ENCODE data around the gene KCNIP3.

KCNIP3 gene

DNA sequence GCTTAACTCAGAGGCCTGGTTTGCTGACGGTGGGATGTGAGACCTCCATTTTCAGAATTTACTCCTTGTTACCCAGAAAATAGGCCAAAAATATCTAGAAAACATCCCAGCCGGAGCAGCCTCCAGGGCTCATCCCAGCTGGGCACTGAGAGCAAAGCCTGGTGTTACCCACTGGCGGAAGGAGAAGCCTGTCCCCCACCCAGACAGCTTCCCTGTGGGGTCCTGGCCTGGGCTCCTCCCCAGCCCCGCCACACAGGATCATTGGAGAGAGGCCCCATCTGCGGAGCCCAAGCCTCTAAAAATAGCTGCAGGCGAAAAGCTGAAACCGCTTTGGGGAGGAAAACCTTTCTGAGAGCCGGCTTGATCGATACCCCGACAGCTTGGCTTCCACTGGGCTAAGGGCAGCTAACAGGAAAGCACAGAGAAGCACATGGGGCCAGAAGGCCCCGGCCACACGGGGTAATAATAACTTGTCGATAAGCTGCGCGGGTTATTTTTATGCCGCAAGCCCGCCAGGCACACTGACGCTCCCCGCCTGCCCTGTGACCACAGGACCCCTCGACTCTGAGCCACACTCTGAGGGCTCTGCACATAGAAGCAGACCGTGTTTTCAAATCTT lies 78.5 kb downstream of the KCNIP3 start:
- Histone ChIP-seq H3K9me3 (ENCODE audit: control insufficient read depth, low read length) (no peaks in the 10 kb centered on the region), H3K27ac (ENCODE audit: low read length, poor library complexity, severe bottlenecking) (no peak overlapping the region), H3K14ac (ENCODE audit: low read length in 2 of 2) (no peak overlapping the region), H2AK5ac (ENCODE audit: low read length, severe bottlenecking) (no peak overlapping the region), H3K9ac (ENCODE audit: low read length) (no peak overlapping the region), H3K23ac (ENCODE audit: low read length in 2 of 2) (no peak overlapping the region), H3K18ac (ENCODE audit: low read depth in 1 of 2, low read length in 2 of 2) (no peak overlapping the region), H2BK15ac (ENCODE audit: low read depth, poor library complexity, severe bottlenecking) (no peak overlapping the region), H2BK12ac (ENCODE audit: low read length in 2 of 2) (no peak overlapping the region), H3K27me3 (ENCODE audit: control insufficient read depth in 1 of 2, insufficient read depth in 1 of 2, low read length in 2 of 2) (no peaks in the 10 kb centered on the region), H3K4ac (ENCODE audit: low read depth in 1 of 2, low read length in 2 of 2) (no peak overlapping the region), H2AFZ (ENCODE audit: low read depth, low read length) (no peak overlapping the region), H3K4me3 (ENCODE audit: insufficient read depth in 1 of 2, low read depth in 1 of 2, low read length in 2 of 2) (no peak overlapping the region), H2BK120ac (ENCODE audit: low read depth, low read length) (no peak overlapping the region), H3K79me1 (replicated peaks; ENCODE audit: low read length, poor library complexity, severe bottlenecking) (peaks cover 20% of the 10 kb centered on the region), H4K8ac (ENCODE audit: low read length) (no peak overlapping the region), H2BK5ac (ENCODE audit: low read depth, low read length, poor library complexity, severe bottlenecking) (no peak overlapping the region), H3K4me2 (ENCODE audit: low read length, poor library complexity, severe bottlenecking) (no peak overlapping the region), H3K4me1 (ENCODE audit: control insufficient read depth, insufficient read depth, low read depth, low read length) (peaks cover 12% of the 10 kb centered on the region), H4K91ac (ENCODE audit: low read length) (no peak overlapping the region), H3K36me3 (ENCODE audit: control insufficient read depth in 1 of 2, insufficient read depth in 2 of 2, low read depth in 1 of 2, low read length in 2 of 2) (peaks cover 0 to 67% of the 10 kb centered on the region in 2 experiments)
- 88% methylated on average over 21 of the region's 21 CpGs for WGBS
- DNase-seq, result no peak

DNA sequence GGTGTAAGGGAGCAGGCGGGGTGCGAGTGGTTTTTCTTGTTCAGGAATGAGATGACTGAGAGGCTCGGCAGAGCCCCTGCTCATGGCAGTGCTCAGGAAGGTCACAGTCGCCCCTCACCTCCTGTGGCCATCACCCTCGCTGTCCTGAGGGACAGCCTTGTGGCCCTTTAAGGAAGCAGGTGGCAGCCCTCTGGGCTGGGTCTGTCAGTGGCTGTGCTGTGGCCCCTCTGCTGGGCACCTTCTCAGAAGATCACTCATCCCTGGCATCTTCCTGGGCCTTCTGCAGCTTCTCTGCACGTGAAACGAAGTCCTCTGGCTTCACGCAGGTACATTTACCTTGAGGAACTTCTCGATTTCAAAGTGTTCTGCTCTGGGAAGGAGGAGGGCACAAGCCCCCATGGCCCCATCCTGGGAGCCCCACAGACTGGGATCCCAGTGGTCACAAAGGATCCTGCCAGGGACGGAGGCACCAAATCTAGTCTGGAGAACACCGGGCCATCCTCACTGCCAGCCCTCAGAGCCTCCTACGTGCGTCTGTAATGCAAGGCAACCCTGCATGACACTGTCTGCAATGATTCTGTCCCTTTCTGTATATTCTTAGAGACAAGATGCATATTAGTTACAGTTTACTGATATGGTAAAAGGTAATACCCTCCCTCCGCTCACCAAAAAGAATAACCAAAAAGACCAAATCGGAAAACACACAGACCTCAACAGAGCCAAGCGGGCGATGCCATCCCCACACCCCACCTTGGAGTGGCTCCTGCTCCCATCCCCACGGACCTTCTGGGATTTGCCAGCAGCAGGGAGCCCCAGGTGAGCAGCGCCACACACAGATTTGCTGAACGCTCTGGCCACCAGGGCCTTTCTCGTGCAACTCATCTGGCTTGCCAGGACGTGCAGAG lies 79.4 kb downstream of the KCNIP3 start:
- no peak overlapping the region for H4K91ac ChIP-seq (ENCODE audit: low read length)

DNA sequence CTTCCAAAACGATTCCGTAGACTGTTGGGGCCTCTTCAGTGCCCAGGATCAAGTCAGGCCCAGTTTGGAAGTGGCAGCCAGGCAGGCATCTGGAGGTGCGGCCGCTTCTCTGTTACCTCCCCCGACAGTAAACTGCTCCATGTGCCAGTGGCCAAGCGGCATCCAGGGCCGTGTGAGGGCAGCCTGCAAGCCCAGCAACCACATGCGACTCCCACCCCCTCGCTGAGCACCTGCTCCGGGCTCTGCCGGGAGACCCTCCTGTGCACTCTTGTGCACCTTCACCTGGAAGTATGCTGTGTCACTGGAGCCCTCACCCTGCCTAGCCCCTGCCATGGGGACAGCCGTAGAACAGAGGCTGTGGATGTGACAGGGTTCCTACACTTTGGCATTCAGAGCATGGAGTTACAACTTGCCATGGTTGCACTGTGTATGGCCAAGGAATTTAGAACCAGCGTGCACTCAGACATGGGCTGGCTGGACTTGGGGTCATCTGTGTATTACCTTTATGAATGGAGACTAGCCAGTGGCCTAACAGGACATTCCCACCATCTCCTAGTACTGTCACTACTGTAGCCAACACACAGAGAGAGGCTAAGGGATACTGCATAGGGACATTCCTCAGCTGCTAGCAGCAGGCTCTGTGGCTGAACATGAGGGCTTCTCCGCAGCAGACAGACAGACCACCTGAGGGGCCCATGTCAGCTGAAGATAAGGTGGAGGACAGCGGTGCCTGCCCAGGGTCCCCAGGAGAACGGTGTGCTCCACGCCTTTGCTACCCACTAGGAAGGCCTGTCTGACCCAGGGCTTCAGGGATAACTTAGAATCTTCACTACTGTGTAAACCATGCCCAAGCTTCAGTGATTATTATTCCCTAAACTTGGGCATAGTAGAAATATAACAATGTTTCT lies 80.3 kb downstream of the KCNIP3 start:
- Histone ChIP-seq H2BK120ac (ENCODE audit: low read depth, low read length) (no peak overlapping the region), H3K79me1 (replicated peaks; ENCODE audit: low read length, poor library complexity, severe bottlenecking) (peaks cover 16% of the 10 kb centered on the region), H3K4me1 (ENCODE audit: control insufficient read depth, insufficient read depth, low read depth, low read length) (peaks cover 12% of the 10 kb centered on the region), H4K91ac (ENCODE audit: low read length) (no peak overlapping the region), H3K4me2 (ENCODE audit: low read length, poor library complexity, severe bottlenecking) (no peak overlapping the region), H3K9me3 (ENCODE audit: control insufficient read depth, low read length) (no peaks in the 10 kb centered on the region), H2AFZ (ENCODE audit: low read depth, low read length) (no peak overlapping the region), H3K9ac (ENCODE audit: low read length) (no peak overlapping the region), H4K8ac (ENCODE audit: low read length) (no peak overlapping the region), H3K36me3 (ENCODE audit: control insufficient read depth in 1 of 2, insufficient read depth in 2 of 2, low read depth in 1 of 2, low read length in 2 of 2) (peaks cover 0 to 75% of the 10 kb centered on the region in 2 experiments), H3K14ac (ENCODE audit: low read length in 2 of 2) (no peak overlapping the region), H3K27me3 (ENCODE audit: control insufficient read depth in 1 of 2, insufficient read depth in 1 of 2, low read length in 2 of 2) (no peaks in the 10 kb centered on the region), H2BK15ac (ENCODE audit: low read depth, poor library complexity, severe bottlenecking) (no peak overlapping the region), H3K4ac (ENCODE audit: low read depth in 1 of 2, low read length in 2 of 2) (no peak overlapping the region), H2BK5ac (ENCODE audit: low read depth, low read length, poor library complexity, severe bottlenecking) (no peak overlapping the region), H3K23ac (ENCODE audit: low read length in 2 of 2) (no peak overlapping the region), H3K4me3 (ENCODE audit: insufficient read depth in 1 of 2, low read depth in 1 of 2, low read length in 2 of 2) (no peak overlapping the region), H3K27ac (ENCODE audit: low read length, poor library complexity, severe bottlenecking) (no peak overlapping the region), H3K18ac (ENCODE audit: low read depth in 1 of 2, low read length in 2 of 2) (no peak overlapping the region), H2BK12ac (ENCODE audit: low read length in 2 of 2) (no peak overlapping the region), H2AK5ac (ENCODE audit: low read length, severe bottlenecking) (no peak overlapping the region)
- 79% methylated on average over 17 of the region's 17 CpGs for WGBS
- no peak for DNase-seq

More for the DNA sequence above, 79.4 kb downstream of the KCNIP3 start:
- Histone ChIP-seq H2BK120ac (ENCODE audit: low read depth, low read length) (no peak overlapping the region), H3K9ac (ENCODE audit: low read length) (no peak overlapping the region), H2BK15ac (ENCODE audit: low read depth, poor library complexity, severe bottlenecking) (no peak overlapping the region), H3K4me2 (ENCODE audit: low read length, poor library complexity, severe bottlenecking) (no peak overlapping the region), H2AFZ (ENCODE audit: low read depth, low read length) (no peak overlapping the region), H3K14ac (ENCODE audit: low read length in 2 of 2) (no peak overlapping the region), H3K23ac (ENCODE audit: low read length in 2 of 2) (no peak overlapping the region), H2BK12ac (ENCODE audit: low read length in 2 of 2) (no peak overlapping the region), H3K79me1 (replicated peaks; ENCODE audit: low read length, poor library complexity, severe bottlenecking) (peaks cover 20% of the 10 kb centered on the region), H4K8ac (ENCODE audit: low read length) (no peak overlapping the region), H2AK5ac (ENCODE audit: low read length, severe bottlenecking) (no peak overlapping the region), H3K36me3 (ENCODE audit: control insufficient read depth in 1 of 2, insufficient read depth in 2 of 2, low read depth in 1 of 2, low read length in 2 of 2) (peaks cover 0 to 73% of the 10 kb centered on the region in 2 experiments), H3K18ac (ENCODE audit: low read depth in 1 of 2, low read length in 2 of 2) (no peak overlapping the region), H3K4me3 (ENCODE audit: insufficient read depth in 1 of 2, low read depth in 1 of 2, low read length in 2 of 2) (no peak overlapping the region), H3K4me1 (ENCODE audit: control insufficient read depth, insufficient read depth, low read depth, low read length) (peaks cover 12% of the 10 kb centered on the region), H3K4ac (ENCODE audit: low read depth in 1 of 2, low read length in 2 of 2) (no peak overlapping the region), H2BK5ac (ENCODE audit: low read depth, low read length, poor library complexity, severe bottlenecking) (no peak overlapping the region), H3K27me3 (ENCODE audit: control insufficient read depth in 1 of 2, insufficient read depth in 1 of 2, low read length in 2 of 2) (no peaks in the 10 kb centered on the region), H3K9me3 (ENCODE audit: control insufficient read depth, low read length) (no peaks in the 10 kb centered on the region), H3K27ac (ENCODE audit: low read length, poor library complexity, severe bottlenecking) (no peak overlapping the region)
- WGBS, result 84% methylated on average over 22 of the region's 22 CpGs
- DNase-seq, result no peak
